Kidney glomerular epithelial cell (primary cell): ENCODE measurements around the gene SLC8A1.

ENCODE experiments used
- DNase-seq: peaks from one replicate; lab custom pipeline; 2025; lab: John Stamatoyannopoulos, UW

Gene SLC8A1

DNA sequence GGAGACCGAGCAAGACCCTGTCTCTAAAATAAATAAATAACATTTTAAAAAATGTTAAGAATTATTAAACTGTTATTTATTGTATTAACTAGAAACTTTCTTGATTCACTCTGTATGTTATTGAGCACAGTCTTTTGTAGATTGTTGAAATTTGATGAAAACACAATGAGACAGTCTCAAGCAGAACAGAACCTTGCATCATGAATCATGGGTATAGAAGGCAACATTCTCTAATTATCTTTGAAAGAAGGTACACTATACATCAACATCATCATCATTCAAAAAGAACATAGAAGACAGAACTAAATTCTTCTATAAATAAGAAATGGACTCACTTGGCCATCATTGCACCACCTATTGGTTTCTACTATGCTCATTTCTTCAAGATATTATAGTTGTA is 67.7 kb downstream of the SLC8A1 start:
- no peak for DNase-seq

DNA sequence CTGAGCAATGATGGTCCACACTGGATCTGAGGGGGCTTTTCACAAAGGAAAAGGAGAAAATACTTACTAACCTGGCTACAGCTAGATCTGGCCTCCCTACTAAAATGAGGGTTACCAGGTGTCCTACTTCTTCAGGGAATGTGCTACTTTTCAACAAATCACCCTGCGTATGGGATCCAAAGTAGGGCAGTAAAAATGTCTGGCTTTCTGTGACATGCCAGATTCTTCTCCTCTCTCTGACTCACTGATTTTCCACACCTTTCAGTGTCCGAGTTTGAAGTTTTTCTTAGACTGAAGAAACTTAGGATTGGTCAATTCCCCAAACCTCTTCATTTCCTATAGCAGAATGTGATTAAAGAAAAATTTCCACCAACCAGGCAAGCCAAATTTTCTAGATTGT is 71.2 kb downstream of the SLC8A1 start:
- no peak for DNase-seq

DNA sequence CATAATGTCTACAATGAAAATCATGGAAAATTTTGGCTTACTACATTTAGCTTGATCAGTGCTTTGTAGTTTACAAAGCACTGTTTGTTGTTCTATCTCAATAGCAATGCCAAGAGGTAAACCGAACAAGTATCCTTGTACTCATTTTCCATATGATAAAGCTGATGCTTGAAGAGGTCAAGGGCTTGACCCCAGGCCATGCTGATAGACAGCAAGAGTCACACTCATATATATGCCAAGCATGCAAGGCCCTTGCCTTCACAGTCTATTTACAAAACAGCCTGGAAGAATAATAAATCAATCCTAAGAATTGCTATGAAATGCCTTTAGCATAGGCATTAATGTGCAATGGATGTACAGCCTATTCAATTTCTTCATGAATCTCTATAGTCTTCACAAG is 71.8 kb downstream of the SLC8A1 start:
- DNase-seq = no peak

DNA sequence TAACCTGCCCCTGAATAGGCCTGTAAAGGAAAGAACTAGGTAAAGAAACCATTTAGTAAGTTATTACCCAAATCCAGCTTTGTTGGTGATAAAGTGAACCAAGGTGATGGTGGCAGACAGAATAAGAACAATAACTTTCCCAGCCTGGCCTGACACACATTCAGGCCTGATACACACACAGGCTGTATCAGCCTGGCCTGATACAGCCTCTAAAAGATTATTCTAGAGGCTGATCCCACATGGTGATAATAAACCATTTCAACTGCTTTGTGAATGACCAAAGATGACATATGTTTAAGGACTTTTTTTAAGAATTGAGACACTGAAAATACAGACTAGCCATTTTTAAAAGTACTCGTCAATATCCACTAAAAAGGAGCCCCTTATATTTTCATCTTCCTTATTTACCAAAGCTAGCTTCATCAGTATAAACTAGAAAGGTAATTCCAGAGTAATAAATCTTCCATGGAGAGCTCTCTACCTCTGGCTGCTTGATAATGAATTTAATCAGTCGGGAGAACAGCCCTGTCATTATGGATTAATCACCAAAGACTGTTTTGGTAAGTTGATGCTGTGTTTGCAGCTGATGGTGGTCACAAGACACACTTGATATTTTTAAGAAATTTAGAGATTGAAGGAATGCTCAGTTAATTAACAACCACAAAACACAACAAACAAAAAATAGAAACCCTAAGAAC is 77.2 kb downstream of the SLC8A1 start:
- DNase-seq = no peak

DNA sequence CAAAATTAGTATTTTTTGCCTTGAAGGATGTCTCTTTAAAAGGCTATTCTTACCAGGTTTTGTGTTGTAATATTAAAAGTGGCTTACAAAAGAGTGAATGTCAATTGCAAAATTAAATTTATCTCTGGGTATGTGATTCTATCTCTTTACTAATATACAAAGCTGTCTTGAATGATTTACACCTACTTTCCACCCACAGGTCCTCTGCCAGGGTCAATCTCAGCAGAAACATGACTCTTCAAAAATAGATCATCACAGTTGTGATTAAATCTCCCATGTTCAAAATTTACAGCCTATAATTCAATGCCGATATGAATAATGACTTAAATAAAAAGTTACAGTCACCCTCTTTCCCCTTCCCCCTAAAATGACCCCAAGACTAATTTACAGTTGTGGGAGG is 78.8 kb downstream of the SLC8A1 start:
- DNase-seq = no peak

DNA sequence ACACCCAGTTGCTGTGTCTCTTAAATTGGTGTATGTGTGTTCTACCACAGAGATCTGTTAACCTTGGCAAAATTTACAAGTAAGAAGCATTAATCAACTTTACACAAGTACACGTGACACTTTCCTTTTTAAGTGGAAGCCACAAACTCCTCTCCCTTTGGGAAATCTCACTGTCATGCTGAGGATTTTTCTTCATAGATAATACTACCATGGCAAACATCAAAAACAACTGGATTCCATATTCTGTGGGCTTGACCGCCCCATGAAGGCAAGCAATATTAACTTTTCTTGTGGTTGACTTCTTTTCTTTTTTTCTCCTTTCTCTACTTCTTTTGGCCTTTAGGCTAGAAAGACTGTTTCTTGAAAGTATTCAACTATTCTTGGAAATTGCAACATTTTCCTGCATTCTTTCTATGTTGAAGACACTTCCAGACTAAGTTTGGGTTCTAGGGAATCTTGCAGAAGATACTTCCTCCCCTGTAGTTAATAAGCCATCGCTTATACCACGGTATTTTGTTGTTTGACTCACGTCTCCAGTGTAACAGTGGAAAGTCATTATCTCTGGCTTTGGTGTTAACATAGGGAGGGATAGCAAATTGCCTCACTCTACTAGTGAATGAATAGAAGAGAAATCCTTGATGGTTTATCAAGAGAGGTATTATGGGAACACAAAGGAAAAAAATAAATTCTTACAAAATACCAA is 79.5 kb downstream of the SLC8A1 start:
- no peak for DNase-seq

DNA sequence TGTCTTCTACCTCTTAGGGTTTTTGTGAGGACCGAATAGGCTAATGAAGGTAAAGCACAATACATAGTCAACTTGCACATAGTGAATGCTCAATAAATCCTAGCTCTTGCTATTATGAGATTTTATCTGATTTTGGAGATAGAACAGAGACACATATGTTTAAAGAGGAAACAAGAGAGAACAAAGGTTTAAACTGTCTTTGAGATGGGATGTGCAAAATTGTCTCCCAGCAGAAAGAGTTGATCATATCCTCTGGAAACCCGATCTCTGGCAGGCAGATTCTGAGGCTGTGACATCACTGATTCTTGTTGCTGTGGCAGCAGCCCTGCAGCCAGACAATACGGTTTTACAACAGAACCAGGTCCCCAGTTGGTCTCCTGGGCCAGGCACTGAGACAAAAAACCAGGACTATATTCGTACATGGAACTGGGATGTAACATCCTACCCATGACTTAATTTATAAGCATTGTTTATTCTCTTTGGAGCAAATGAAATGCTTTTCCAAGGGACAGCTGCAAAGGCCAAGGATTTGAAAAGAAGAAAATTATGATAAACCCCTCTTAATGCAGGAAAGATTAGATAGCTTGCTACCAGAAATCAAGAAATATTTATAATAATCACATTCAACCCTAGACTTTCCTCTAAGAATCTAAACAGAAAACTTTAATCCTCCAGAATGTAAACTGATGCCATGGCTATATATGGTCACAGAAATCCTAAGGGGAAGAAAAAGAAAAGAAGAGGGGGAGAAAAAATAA is 80.2 kb downstream of the SLC8A1 start:
- peak; percentile 58 for DNase-seq

DNA sequence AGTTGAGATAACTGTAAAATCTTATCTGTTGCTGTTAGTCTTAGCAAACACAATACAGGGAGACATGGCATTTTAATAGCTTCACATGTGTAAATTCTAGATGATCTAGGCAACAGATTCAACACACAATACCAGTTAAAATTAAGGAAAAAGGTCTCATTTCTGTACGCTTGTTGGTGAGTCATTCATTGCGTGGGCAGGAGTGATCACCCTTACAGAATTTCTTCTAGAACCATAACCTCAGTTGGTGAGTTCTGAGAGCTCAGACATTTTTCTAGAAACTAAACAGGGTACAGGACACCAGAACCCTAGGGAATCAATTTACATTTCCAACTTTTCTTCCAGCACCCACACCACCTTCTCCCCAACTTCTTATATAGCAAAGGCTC is 81.9 kb downstream of the SLC8A1 start:
- DNase-seq = no peak

DNA sequence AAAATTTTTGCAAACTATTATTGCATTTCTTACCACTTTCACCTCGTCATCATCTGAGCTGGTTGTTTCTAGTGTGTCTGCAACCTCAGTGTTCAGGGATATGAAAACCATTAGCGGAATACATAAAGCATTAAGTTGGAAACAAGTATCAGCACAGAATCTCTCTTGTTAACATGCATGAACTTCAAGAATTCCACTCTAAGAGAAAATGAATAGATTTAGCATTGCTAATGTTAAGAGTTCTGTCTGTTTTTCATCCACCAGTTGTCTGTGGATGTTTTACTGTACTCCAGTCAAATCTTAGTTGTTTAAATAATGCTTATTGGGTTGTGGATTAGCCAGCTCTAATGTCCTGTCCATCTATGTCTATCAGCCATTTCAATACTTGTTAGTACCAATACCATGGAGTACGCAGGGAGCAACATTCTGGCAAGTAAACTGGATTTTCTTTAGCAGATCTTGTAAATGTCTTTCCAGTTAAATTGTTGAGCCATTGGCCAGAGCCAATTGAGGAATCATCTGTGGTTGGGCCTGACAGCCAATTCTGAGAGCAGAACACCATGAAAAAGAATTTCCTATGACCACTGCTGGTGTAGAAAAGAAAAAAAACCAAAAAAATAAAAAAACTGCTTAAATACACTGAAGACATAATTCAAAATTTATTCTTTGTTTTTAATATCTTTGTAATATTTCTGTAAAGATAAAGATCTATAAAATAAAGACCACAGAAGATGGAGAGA is 82.5 kb downstream of the SLC8A1 start:
- no peak for DNase-seq

DNA sequence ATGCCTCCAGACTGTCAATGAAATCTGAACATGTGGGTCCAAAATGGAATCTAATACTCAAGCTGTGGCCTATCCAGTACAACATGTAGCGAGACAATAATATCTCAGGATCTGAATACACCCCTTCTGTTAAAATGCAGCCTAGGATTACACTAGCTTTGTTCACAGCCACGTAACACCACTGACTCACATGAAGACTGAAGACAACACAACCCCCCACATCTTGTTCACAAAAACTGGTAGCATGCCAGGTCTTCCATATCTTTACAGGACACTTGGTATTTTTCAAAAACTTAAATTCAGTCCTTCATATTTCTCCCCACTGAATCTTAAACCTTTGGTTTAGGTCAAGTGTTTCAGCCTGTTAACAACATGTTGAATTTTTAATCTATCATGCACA is 84.2 kb downstream of the SLC8A1 start:
- peak; percentile 21 for DNase-seq

DNA sequence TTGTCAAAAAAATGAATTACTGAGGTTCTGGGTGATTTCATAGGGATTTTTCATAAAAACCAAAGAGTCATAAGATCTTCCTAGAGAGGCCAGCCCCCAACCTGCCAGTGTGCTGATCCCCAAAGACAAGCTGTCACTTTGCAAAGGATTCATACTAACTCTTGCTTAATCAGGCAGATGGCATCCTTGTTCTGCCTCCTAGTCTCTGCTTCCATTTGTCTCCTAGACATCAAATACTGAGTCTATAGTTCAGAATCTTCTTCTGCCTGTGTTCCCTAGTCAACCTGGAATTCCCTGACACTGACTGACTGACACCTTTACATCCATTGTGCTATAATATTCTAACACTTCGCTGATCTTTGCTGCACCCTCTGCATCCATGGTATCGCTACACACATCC is 84.9 kb downstream of the SLC8A1 start:
- no peak for DNase-seq

DNA sequence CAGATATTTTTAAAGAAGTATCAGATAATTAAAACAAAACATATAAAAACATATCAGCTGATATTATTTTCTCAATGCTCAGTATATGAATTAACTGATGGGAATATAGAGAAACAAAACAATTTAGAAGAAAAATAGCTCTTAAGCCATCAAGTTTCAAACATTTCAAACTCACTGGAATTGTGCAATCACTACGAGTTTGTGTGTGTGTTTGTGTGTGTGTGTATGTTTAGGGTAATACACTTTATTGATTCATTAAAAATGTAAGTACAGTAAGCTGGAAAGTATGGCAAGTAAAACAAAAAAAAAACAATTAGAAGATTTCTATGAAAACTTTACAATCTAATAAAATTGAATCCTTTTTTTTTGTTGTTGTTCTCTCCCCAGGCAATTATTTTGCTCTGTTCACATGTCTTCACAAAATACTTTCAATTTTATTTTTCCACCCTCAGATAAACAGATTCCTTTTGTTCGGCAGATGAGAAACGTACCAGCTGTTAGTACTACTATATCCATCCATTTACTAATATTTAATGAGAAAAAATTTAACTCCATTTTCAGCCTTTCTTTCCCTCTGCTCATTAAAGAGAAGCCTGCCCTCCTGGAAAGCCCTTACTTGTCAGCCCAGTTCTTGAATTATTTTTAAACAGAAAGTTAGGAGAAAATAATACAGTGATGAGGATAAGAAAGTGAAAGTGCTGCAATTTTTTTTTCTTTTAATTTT is 87.6 kb downstream of the SLC8A1 start:
- peak; percentile 38 for DNase-seq

DNA sequence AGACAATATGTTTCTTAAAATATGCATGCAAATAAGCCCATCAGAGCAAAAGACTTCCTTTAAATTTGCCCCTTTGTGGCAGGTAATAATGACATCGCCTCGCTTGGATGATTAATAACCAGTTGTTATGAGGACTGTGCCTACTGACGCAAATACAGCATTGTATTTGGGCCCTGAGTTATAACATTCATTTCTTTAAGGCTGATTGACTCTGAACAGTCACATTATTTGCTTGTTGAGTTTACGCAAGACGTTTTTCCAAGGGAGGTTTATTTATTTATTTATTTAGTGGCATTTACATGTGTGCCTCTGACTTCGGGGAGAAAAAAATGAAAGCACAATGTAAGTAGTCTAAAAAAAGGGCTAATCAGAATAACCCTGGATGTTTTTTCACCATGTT is 88.3 kb downstream of the SLC8A1 start:
- peak; percentile 68 for DNase-seq

DNA sequence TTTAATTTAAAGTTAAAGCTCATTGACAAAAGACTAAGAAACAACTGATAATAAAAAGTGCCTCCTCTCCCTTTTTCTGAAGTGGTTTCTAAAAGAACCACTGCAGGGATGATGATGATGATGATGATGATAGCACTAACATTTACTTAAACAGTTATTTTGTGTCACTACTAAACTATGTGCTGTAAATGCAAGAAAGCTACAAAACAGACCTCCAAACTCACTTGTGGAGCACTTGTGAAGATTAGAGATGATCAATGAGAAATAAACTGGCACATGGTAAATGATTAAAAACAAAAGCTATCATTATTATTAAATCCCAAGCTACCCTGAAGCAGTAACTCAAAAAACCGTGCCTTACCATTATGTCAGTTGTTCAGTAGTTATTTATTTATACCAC is 88.7 kb downstream of the SLC8A1 start:
- DNase-seq = peak; percentile 59

DNA sequence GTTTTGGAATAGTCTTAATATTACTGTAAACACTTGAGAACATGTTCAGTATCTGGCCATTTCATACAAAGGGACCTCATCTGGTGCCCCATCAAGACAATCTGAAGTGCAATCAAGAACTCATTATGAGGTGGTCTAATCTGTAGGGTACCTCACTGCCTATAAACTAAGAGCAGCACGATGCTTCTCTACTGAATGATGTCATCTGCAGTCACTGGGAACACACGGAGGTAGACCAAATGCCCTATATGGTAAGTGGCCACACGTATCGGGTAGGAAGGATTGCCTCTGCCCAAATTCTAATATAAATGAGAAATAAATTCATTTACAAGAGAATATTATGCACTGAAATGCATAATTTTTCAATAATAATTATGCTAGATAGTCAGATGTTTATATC is 90.4 kb downstream of the SLC8A1 start:
- DNase-seq = no peak

DNA sequence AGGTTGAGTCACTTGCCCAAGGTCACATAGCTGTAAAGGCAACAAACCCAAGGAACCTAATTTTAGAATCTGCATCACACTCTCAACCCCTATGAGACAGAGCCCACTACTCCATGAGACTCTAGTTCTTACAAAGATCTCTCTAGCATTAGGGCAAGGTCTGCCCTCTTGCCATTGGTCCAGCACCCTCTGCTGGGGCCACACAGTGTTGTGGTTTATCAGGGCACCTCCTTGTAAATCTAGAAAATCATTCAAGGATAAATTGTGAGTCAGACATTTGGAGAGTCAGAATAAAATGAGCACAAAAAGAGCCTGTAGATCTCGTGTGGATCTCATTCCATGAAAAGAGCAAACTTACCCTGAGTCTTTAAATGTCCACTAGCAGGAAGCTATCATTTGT is 91.2 kb downstream of the SLC8A1 start:
- DNase-seq = peak; percentile 75

DNA sequence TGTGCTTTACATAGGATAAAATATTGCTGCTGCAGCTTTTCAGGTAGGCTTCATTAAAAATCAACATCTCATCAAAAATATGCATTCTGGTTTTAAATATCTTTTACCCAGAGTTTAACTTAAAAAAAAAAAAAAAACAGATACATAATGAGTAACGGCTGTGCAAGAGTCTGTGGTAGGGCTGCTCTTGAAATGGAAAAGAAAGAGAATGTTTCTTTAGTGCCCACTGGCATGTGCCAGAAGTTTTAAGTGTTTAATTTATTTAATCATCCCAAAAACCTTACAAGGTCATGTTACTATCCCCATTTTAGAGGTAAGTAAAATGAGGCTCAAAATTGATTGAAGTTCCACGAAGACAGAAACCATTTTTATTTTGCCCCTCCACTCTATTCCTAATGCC is 92.1 kb downstream of the SLC8A1 start:
- DNase-seq = no peak

DNA sequence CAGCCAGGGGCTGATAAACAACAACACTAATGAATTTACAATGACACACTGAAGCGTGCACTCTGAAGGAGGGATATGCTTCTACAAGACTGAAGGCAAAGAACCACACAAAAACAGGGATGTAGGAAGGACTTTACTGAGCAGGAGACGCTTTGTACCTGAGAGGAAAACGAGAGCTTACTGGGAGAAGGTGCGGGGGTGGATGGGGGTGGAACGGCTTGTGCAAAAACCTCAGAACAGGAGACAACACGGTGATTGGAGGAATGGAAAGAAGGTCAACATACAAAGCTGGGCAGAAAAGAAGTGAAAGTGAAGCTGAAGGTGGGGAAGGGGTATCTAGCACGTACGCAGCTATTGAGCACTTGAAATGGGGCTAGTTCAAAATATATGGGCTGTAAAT is 93.1 kb downstream of the SLC8A1 start:
- DNase-seq = no peak

DNA sequence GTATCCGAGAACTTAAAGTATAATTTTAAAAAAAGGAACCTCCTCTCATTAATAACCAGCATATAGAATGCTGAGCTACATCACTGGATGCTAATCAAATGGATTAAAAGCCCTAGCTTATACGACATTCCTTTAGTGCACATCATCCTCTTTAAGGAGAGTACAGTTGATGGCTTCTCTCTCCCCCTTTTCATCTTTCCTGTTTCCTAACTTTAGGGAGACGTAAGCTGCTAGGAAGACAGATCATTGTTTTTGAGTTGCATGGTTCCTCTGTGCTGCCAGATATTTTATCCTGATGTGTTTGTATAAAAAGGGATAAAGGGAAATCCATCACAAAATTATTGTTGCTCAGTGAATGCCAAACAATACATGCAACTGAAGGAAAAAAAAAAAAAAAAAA is 94.2 kb downstream of the SLC8A1 start:
- DNase-seq = no peak

DNA sequence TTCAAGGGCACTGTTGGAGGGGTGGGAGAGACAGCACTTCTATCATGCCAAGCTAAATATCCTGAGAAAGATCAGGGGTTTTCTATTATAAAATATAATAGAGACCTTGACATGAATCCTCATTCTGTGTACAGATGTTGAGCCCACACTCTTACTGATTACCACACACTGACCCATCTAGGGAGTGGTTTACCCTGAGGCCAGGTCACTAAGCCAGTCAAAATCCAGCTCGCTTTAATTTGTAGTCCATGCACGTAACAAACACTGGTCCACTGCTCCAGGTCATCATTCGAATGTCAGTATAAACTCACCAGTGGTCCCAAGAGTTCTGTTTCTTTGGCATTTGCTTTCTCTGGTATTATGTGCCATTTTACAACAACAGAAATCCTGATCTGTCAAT is 96.4 kb downstream of the SLC8A1 start:
- no peak for DNase-seq

DNA sequence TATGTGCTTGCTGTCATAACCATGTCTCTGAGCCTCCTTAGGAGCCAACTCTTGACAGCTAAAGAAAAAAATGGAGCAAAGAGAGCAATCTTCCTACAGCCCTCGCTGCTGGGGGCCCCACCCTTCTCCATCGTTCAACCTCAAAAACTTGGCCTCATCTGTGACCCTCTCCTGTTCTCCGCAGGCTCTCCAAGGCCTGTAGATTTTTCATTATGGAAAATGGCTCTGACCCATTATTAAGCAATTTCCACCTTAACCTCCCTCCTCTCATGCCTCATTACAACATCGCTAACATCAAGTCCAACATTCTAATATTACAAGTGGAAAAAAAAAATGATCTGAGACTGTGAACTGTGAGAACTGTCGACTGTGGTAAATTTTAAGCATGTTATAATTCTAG is 98.7 kb downstream of the SLC8A1 start:
- no peak for DNase-seq

DNA sequence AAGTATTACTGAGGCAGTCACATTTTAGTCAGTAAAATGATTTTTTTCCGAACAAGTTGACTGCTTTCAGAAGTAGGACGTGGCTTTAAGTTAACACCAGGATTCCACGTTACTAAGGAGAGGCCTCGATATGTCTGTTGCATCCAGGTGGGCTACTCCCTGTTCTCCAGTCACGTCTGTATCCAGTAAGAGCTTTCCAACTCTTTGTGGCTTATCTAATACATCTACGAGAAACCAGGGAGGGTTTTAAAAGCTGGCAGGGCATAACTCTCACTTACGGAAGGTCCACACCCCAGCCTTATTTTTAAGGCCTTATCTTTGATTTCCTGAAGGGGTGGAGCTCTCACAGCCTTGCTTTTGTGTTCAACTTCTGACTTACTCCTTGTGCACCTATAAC is 99.2 kb downstream of the SLC8A1 start:
- no peak for DNase-seq
